SKM-1 treated with dmso at 0.1 percent for 144 hours (cell line): ENCODE results near the gene GLI3.

Source experiments
- DNase-seq: peaks from one replicate; lab custom pipeline; 2025; ENCODE audit not compliant: unreplicated experiment; lab: John Stamatoyannopoulos, UW

Gene GLI3

DNA sequence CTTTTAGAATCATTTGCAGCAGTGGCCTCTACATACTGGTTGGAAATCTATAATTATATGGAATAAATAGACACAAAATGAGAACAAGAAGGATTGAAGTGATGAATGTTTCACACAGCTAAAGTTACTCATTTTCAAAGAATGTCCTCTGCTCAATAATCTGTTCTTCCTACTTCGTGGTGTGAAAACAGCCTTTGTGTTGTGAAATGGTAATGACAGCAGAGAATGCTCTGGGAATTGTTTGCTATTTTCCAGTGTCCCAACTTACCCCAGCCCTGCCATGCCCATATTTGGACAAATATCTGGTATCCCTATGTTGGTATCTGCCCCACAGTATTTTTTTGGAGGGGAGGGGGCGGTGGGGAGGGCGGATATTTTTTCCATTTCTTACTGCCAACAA lies 130.4 kb downstream of the GLI3 start:
- no peak for DNase-seq

DNA sequence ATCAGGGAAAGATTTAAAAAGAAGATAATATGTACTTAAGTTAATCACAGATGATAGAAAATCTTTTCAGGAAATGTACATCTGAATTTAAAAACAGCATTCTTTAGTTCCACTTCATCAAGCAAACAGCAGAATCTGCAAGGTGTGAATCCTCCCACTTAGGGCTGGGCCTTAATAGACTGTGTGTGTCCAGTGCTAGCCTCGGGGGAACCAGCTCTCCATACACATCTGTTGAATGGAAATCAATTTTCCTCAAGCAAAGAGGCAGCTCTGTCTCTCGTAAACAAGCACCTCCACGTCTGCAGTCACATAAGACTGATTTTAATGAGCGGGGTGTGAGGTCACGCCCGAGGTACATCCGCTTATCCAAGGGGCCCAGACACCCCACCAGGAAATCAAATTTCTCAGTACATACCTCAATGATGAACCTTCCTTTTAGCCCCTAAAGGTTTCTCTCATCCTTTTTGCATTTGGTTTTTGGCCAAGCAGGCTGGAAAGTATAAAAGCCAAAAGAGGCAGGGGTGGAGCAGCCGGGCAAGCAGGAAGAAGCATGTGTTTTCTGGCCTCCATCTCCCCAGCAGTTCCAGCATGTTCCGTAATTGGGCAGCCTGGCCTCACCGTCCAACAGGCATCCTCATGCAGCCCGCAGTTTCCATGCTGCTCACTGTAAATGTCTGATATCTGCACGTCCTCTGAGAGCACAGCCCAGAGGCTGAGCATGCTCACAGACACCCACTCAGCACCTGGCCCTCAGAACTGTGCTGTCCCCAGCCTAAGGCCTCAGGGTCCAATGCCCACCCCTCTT lies 131.3 kb downstream of the GLI3 start:
- DNase-seq, result no peak

DNA sequence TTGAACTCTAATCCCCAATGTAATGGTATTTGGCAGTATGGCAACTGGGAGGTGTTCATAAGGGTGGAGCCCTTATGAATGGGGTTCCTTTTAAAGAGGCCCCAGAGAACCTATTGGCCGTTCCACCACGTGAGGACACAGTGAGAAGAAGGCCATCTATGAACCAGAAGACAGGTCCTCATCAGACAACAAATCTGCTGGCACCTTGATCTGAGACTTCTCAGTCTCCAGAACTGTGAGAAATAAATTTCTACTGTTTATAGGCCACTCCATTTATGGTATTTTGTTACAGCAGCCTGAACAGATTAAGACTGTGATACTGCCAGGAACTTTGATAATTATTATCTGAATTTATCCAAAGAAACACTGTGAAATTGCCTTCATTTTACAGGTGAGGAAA lies 132.3 kb downstream of the GLI3 start:
- DNase-seq, result no peak

DNA sequence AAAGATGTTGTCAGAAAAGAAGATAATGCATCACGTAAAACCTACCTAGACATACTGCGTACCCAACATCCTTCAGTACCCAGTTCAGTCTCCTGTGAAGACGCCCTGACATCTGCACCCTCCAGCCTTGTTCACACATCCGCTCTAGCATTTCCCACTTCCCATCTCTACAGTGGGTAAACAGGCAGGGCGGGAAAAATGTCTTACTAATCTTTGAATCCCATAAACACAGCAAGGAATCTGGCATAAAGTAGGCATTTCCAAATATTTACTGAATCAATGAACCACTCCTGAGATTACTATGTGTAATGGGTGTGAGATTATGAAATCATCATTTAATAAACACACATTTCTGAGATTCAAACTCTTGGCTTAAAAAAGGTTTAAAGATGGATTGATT lies 132.8 kb downstream of the GLI3 start:
- no peak for DNase-seq

DNA sequence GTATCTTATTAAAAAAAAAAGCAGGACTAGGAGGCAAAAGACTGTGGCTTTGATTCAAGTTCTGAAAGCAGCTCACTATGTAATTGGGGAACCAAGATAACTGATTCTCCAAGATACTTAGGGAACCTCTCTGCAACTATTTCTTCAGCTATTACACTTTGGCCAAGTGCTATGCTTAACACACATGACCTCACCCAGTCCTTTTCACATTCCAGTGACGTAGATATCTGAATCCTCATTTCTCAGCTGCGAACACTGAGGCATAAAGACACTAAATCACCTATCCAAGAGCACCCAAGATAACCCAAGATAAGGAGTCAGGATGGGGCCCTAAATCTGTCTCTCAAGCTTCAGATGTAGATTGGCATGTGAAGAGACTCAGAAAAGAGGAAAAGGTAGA lies 133.6 kb downstream of the GLI3 start:
- DNase-seq, result no peak

DNA sequence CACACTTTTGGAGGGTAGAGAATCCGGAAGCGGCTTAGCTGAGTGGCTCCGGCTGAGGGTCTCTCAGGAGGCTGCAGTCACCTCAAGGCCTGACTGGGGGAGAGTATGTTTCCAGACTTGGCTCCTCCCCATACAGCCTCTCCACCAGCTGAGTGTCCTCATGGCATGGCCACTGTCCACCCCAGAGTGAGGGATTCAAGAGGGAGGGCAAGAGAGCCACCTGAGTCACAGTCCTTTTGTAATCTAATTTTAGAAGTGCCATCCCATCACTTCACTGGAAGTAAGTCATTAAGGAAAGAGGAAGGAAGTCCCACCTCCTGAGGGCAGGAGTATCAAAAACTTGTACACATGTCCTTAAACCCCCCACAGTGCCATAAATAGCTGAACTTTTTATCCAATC lies 134.0 kb downstream of the GLI3 start:
- DNase-seq, result no peak

DNA sequence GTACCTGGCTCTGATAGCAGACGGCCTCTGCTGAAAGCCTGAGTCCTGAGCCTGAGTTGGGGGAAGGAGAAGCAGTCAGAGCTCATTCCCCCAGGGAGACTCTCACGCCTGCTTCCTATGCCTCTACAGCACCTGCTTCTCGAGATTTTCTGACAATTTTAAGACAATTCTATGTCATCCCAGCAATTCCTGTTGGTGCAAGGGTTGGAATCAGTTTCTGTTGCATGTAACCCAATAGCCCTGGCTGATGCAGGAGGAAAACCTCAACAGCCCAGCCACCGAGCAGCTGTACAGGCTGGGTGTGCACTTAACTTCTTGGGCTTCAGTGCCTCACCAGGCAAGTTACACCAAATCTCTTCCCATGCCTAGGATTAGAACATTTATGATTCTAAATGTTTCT lies 134.7 kb downstream of the GLI3 start:
- DNase-seq, result no peak

DNA sequence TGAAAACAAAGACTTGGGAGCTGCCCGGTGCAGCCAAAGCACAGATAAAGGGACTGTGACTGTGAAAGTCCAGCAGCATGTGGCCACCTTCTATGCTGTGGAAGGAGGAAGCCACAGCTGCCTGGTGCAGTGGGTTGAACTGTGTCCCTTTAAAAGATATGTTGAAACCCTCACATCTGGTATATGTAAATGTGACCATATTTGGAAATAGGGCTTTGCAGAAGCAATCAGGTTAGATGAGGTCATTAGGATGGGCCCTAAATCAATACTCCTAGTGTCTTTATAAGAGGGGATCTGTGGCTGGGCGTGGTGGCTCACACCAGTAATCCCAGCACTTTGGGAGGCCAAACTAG lies 136.9 kb downstream of the GLI3 start:
- DNase-seq, result peak; percentile 53

DNA sequence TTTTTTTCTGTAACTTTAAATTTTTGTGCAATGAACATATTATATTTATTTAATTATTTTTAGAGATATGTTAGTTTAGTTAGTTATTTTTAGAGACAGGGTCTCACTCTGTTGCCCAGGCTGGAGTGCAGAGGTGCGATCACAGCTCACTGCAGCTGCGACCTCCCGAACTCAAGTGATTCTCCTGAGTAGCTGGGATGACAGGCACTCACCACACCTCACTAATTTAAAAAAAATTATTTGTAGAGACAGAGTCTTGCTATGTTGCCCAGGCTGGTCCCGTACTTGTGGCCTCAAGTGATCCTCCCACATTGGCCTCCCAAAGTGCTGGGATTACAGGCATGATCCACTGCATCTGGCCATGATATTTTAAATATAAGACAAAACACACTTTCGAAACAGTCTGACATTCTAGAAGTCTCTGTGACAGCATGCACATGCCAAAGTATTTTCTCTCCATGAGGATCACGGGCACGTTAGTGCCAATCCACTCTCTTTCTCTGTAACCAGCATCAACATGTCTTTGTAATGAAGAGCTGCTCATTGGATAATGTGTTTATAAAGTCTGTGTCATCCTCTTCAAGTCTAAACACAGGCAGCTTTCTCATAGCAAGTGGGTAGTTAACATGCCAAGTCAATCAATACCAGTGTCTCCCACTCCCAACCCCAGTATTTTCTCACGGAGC lies 137.4 kb downstream of the GLI3 start:
- DNase-seq, result no peak

DNA sequence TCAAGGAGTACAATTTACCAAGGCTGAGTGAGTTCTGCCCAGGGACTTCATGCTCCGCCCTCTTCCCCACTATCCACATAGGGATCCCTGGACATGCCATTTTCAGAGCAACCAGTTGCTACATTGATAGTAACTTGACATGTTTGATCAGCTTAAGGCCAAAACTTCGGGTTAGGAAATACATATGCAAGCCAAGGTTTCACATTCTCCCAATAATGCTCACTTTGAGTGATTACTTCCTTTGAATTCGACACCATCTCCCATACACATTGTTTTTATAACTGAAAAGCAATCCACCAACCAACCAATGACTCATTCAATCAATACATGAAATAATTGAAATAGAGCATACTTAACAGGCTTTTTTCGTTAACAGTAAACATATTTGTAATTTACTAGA lies 137.9 kb downstream of the GLI3 start:
- DNase-seq, result no peak

DNA sequence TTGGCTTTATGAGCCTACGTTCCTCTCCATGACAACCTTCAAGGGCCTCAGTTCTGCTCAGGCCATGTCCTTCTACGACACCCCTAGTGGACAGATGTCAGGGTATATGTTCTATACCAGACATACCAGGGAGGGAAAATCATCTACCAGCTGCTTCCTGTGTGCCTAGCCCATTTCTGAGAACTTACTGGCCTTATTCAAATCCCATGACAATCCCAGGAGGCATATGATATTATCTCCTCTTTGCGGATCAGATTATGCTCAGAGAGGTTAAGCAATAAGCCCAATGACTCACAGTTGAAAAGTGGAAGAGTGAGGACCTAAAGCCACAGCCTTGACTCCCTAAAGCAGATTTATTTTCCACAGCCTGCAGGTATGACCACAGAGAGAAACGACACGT lies 139.3 kb downstream of the GLI3 start:
- peak; percentile 66 for DNase-seq

DNA sequence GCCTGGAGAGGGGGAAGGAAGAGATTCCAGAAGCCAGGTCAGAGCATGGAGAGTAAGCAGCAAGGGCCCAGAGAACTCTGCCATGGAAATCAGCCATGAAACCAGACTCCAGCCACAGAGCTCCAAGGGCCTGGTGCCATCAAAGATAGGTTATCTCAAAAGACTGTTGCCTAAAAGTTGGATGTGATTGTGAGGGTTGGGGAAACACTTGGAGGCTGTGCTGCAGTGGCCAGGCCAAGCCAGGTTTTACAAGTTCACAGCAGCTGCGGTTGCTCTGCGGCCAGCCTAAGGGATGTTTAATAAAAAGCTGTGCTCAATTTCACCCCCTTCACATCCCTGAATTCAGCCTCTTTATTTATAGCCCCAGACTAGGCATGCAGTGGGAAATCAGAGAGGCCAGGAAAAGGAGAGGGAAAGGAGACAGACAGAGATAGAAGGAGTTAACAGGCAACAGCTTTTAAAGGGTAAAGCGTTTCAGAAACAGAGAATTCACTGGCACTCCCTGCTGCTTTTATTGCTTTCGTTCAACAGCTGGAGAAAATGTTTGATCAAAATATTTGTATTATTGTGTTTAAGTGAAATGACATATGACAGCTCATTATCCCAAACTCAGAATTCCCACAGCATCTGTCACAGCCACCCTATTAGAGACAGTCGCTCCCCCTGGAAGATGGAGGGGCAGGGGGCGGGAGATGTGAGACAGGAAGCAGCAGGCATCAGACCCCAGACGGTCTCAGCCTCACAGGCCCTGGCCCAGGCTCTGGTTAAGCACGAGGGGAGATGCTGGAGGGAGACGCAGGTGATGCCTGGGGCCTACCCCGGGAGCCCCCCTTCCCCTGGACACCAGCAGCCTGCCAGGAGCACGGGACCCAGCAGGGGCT lies 140.1 kb downstream of the GLI3 start:
- no peak for DNase-seq

DNA sequence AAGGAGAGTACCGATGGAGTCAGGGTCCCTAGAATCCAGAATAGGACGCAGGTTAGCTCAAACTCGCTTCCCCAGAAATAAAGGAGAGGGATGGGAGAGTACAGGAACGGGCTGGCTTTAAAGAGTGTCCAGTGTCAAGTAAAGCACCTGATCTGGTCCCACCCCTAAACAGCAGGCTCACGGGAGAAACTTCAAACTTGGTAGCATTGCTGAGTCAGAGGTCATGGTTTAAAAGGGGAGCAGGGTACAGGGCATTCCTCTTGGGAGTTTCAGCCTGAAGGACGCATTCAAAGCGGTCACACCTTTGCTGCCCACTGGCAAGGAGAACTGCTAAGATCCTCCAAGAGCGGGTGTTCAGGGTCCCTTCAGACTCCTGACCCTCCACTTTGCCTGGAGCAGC lies 140.7 kb downstream of the GLI3 start:
- DNase-seq, result no peak

DNA sequence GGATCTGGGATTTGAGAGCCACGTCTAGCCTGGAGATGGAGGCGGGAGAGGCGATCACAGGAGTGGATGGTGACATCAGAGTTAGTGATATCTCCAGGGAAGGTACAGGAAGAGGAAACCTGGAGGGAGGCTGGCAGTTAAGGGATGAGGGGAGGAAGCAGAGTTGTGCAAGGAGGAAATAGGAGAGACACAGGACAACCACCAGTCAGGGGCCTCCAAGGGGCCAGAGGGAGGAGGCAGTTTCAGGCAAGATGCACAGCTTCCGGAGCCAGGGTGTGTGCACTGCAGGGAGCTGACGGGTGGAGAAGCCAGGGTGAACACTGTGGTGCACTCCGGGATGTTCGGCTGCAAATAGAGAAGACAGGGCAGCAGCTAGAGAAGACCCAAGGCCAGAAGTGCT lies 141.2 kb downstream of the GLI3 start:
- DNase-seq, result peak; percentile 77

DNA sequence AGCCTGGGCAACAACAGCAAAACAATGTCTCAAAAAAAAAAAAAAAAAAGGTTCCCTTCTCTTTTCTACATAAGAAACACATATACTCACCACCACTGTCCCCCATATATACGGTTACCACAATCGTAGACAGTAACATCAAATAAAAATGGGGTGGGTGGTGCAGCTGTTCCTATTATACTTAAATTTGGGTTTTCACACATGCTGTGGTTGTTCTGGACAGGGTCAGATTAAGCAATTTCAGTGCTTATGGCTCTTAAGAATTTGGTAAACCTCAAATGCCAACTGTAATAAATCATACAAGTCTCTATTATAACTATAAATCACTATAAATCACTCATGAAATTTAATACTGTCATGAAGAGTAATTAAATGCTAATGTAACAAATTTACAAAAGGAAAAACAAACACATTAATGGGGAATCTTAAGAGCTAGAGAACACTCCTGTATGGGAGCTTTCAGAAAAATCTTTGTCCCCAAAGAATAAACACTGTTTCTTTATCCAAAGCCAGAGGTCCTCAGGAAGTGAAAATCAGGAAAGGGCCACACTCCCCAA lies 143.6 kb downstream of the GLI3 start:
- DNase-seq, result no peak

DNA sequence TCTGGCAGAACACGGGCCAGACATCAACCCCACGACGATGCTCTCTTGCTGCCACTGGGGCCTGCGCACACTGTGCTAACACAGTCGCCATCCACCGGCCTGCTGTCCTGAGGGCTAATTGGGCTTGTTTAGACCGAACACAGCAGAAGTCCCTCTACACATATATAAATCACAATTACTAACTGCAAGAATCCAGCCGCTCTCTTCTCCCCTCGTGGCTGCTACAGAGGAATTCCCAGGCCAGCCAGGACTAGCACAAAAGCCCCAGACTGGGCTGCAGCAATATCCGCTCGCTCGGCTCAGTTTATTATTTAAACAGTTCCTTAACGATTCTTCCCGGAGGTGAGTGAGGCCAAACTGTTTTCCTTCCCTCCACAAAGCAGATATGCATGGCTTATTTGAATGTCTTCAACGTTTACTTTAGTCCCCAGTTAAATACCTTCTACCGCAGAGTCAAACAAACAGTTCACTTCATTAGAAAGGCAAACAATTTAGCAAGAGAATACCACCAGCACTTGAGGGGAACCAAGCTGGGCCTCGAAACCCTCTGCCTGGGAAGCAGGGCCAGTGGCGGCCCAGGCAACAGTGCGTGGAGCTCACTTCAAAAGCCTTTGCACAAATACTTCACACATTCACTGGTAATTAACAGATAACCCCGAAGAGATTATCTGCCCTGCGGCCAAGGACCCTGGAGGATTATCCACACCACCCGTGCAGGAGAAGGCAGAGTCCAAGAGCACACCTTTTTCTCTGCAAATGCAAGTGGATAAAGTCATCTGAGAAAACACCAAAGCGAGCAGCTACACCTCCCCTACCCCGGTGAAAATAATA lies 145.3 kb downstream of the GLI3 start:
- DNase-seq, result no peak

DNA sequence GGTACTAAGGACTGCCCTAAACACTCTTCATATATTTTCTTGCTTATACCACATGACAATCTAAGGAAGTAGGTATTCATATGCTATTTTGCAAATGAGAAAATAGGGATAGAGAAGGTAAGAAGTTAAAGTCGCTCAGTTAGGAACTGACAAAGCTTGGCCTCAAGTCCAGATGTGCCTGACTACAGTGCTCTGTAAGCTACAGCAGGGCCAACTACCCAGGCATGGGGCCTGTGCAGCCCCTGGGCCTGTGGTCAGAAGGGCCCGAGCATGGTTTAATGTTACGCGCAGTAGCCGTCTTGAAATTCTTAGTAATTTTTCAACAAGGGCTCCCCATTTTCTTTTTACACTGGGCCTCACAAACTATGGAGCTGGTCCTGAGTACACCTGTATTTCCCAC lies 146.2 kb downstream of the GLI3 start:
- no peak for DNase-seq

DNA sequence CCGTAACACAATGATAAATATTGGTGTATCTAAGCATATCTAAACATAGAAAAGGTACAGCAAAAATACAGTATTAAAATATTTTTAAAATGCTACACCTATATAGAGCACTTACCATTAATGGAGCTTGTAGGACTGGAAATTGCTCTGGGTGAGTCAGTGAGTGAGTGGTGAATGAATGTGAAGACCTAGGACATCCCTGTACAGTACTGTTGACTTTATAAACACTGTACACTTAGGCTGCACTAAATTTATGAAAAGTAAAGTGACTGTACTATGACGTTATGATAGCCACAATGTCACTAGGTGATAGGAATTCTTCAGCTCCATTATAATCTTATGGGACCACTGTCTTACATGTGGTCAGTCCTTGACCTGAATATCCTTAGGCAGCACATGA lies 147.0 kb downstream of the GLI3 start:
- no peak for DNase-seq

DNA sequence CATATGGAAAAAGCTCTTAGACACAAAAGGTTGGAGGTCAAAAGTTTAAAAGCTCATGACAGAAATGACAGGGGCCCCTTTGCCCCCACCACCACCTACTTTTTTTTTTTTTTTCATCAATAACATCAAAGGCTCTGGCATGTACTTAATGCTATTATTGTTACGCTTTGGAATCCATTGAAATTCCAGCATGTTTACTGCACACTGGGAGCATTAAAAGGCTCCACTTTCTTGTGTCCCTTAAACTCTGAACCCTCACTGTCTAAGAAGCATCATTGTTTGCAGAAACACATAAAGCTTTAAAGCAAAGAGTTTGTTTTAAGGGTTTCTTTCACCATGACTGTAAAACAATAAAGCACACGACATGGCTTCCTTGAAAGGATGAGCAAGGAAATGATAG lies 149.4 kb downstream of the GLI3 start:
- DNase-seq, result no peak

DNA sequence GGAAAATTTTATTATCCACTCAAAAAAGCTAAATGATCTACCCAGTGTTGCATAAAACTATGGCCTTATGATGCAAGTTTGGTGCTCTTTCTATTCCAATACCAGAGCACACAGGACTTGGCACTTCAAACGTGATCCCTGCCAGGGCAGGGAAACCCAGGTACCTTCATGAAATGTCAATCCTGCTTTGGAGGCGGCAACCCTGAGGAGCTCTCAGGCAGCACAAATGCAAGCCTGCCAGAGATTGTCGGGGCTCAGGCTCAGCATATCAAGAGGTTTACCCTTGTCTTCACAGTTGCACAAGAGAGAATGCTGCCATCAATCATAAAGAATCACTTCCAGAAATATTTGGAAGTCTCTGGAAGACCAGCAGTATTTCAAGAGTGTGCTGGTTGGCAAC lies 151.5 kb downstream of the GLI3 start:
- no peak for DNase-seq

DNA sequence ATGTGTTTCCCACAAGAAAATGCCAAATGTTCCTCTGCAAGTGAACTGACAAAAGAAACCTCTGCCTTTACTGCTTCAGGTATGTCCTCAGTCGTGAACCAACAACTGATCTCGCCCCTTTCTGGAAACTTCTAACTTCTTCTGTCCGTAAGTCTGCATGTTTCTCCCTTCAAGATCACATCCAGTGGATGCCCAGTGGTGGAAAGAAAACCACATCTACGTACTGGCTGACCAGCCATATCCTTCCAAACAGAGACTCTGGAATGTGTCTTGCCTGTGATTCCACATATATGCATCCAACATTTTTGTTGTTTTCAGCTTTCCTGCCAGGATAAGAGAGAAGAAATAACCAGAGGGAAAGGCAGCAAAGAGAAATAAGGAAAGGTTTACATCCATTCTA lies 152.7 kb downstream of the GLI3 start:
- no peak for DNase-seq
